ENCODE measurements around the gene OCSTAMP.

OCSTAMP gene

GRCh38 chr20:46554828-46555227, 4.4 kb upstream of the OCSTAMP start:
- TF ChIP-seq POLR2AphosphoS5 (IDR thresholded peaks at IDR 0.05; ENCODE audit: low read depth, low read length) (no peak), FOXP2 (optimal IDR thresholded peaks at IDR 0.05; ENCODE audit: borderline replicate concordance, extremely low read depth, extremely low read length, insufficient read depth) (no peak), REST (IDR thresholded peaks at IDR 0.05; ENCODE audit: insufficient read depth in 1 of 2, low read depth in 2 of 2, low read length in 2 of 2) (no peak), TAF1 (IDR thresholded peaks at IDR 0.05; ENCODE audit: borderline replicate concordance, insufficient read depth, low read length) (no peak), SIN3A (IDR thresholded peaks at IDR 0.05; ENCODE audit: borderline replicate concordance, insufficient read depth, low read length) (no peak)

- no peak for TF ChIP-seq POLR2AphosphoS5 (IDR thresholded peaks at IDR 0.05; ENCODE audit: low read depth, low read length)
- TF ChIP-seq FOXP2 (optimal IDR thresholded peaks at IDR 0.05; ENCODE audit: borderline replicate concordance, extremely low read depth, extremely low read length, insufficient read depth) = no peak
- TF ChIP-seq TAF1 (IDR thresholded peaks at IDR 0.05; ENCODE audit: borderline replicate concordance, insufficient read depth, low read length) = no peak
- TF ChIP-seq SIN3A (IDR thresholded peaks at IDR 0.05; ENCODE audit: borderline replicate concordance, insufficient read depth, low read length) = no peak
- TF ChIP-seq REST (IDR thresholded peaks at IDR 0.05; ENCODE audit: insufficient read depth in 1 of 2, low read depth in 2 of 2, low read length in 2 of 2) = no peak
Observed at GRCh38 chr20:46553926-46554325, 3.5 kb upstream of the OCSTAMP start.

- TF ChIP-seq POLR2AphosphoS5 (IDR thresholded peaks at IDR 0.05; ENCODE audit: low read depth, low read length) = no peak
- TF ChIP-seq REST (IDR thresholded peaks at IDR 0.05; ENCODE audit: insufficient read depth in 1 of 2, low read depth in 2 of 2, low read length in 2 of 2) = no peak
- TF ChIP-seq SIN3A (IDR thresholded peaks at IDR 0.05; ENCODE audit: borderline replicate concordance, insufficient read depth, low read length) = no peak
- no peak for TF ChIP-seq TAF1 (IDR thresholded peaks at IDR 0.05; ENCODE audit: borderline replicate concordance, insufficient read depth, low read length)
- TF ChIP-seq FOXP2 (optimal IDR thresholded peaks at IDR 0.05; ENCODE audit: borderline replicate concordance, extremely low read depth, extremely low read length, insufficient read depth) = no peak
Observed at GRCh38 chr20:46552460-46553420, 2.3 kb upstream of the OCSTAMP start.

GRCh38 chr20:46551522-46552381, 1.3 kb upstream of the OCSTAMP start:
- no peak for TF ChIP-seq TAF1 (IDR thresholded peaks at IDR 0.05; ENCODE audit: borderline replicate concordance, insufficient read depth, low read length)
- no peak for TF ChIP-seq SIN3A (IDR thresholded peaks at IDR 0.05; ENCODE audit: borderline replicate concordance, insufficient read depth, low read length)
- no peak for TF ChIP-seq FOXP2 (optimal IDR thresholded peaks at IDR 0.05; ENCODE audit: borderline replicate concordance, extremely low read depth, extremely low read length, insufficient read depth)
- TF ChIP-seq REST (IDR thresholded peaks at IDR 0.05; ENCODE audit: insufficient read depth in 1 of 2, low read depth in 2 of 2, low read length in 2 of 2) = no peak
- TF ChIP-seq POLR2AphosphoS5 (IDR thresholded peaks at IDR 0.05; ENCODE audit: low read depth, low read length) = no peak

All from PFSK-1 (cell line).